HG03135 (cell line): Measurements from ENCODE around the gene PPARG.
A peak's percentile ranks its signal among the peaks of the same experiment; 100 is the strongest.

Experiments
- ATAC-seq: cut with Tn5 transposase; IDR thresholded peaks from one replicate; pipeline ENCODE4 v1.9.1; 2021; ENCODE audit warnings: mild to moderate bottlenecking, moderate library complexity; ENCODE audit not compliant: unreplicated experiment

Gene PPARG

DNA sequence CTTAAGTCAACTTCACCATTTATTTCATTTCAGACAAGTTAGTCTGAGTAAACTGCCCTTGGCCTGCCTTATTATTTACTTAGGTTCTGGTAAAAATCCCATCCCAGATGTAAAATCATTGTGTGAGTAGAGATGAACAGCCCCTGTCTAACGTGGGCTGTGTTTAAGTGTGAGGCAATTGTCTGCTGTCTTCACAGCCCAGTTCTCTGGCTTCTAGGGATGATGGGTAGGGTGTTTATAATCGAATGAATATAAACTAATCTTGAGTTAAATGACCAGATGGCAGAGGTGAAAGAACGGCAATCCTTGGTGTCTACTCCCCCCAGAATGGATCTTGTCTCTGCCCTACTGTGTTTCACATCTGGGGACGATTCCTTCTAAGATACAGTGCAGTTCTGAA is 20.8 kb downstream of the PPARG start:
- ATAC-seq, result no peak

DNA sequence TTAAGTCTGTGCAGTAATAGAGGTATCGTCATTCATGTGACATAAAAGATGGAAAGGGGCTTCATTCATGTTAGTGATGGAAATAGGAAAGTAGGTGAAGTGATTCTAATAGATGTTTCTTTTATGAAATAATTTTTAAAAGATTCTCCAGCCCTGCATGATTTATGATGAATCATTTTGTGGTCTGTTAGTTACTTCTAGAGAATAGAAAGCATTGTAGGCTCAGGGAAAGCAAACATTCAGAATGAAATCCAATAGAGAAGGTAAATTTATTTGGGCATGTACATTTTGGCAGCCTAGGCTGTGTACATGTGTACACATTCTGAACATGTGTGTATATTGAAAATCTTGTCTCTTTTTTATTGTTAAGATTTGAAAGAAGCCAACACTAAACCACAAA is 23.1 kb downstream of the PPARG start:
- ATAC-seq, result no peak

DNA sequence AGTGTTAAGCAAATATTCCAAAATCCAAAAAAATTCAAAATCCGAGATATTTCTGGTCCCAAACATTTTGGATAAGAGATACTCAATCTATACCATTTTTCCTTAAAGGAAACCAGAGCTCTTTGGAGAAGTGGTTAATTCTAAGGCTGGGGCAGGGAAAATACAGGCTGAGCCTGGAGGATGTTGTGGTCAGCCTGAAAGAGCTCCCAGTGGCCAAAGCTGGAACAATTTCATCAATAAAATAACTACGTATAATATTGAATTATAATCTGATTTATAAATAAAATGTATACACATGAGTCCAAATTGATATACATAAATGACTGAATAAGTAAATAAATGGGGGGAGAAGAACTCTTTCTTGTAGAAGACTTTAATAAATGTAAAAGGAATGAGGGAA is 24.6 kb downstream of the PPARG start:
- ATAC-seq, result no peak

DNA sequence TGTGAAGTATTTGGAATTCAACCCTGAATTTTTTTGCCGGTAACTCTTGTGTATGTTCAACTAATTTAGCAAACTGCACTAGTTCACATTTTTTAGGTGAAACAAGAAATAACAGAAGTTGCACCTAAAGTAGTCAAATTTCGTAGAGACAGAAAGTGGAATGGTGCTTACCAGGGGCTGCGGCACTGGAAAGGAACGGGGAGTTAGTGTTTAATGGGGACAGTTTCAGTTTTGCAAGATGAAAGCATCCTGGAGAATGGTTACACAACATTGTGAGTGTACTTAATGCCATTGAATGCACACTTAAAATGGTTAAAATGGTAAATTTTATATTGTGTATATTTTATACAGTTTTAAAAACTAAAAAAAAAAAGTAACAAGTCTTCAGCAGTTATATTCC is 27.4 kb downstream of the PPARG start:
- no peak for ATAC-seq

DNA sequence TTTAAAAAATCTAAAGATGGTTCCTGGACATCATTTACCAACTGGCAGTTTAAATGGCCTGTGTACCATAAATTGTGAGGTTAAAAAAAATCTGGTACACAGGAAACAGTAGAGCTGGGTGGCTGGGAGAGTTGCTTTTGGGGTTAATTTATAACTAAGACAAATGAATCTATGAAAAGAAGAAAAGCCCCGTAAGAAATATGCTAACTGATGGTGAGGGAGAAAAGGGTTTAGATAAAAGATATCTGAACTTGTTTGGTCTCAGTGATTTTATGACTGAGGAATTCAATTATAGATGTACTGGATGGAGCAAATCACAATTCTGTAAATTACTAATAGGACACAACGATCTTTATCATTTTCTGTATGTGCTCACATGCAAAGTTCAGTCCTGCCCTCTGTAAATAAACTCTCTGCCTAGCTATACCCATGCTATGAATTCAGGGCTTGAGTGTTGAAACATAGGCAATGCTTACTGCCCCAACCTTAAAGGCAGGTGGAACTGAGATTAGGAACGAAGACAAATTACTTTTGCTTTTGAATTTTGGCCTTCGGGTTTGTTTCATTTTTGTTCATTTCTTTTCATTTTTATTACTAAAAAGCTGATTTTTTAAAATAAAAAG is 28.0 kb downstream of the PPARG start:
- peak; percentile 57 for ATAC-seq

DNA sequence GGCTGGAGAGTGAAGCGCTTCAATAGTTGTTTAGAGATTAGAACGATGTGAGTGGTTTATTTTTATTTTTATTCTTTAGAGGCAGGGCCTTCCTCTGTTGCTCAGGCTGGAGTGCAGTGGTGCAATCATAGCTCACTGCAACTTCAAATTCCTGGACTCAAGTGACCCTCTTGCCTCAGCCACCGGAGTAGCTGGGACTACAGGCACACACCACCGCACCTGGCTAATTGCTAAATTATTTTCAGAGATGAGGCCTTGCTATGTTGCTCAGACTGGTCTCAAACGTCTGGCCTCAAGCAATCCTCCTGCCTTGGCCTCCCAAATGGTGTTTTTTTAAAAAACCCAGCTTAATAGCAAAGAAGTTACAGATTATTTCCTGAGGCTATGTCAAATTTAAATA is 29.0 kb downstream of the PPARG start:
- no peak for ATAC-seq

DNA sequence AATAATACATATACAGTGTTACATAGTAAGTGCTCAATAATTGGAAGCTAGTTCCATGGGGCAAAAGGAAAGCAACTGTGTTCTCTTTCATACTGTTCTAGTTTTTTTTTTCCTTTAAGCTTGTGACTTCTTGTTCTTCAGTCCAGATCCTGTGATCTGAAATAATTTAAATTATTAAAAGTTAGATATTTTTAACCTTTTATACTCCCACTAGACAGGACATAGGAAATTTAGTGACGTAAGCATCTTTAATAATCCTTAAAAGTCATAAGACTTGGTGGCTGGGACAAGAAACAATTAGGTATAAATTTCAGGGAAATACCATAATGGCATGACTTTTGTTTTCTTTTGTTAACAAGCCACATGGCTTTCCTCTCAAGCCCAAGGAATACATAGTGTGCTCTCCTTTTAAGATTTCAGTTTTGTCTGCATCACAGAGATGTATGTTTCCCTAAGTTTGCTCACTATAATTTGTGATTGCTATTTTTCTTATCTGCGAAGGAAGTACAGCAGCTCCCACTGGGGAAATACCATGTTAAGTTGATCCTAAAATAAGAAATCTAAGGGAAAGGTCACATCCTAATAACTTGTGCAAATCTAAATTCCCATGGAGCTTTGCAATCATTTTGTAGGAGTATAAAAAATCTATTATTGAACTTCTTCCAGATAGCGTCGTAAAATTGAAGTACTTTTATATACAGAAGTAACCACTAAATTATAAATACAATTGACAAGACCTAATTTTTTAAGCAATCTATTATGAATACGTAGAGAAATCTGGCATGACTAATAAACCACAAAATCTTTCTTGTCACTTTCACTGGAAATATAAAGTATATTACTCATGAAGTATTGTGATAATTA is 30.1 kb downstream of the PPARG start:
- no peak for ATAC-seq

DNA sequence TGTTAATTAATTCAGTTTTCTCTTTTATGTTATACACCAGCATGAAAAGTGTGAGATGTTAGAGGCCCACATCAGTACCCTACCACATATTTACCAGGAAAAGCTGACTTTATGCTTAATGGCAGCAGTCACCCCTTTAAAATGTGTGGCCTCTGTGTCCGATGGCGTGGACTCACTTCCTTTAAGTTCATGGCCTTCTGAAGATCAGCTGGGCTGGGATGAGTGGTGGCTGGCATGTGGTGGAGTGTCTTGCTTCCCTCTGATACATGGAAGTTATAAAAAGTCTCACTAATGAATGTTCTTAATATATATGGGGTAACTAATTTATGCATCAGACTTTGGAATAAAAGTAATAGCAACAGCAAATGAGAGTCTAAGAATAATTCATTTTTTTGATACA is 32.1 kb downstream of the PPARG start:
- no peak for ATAC-seq

DNA sequence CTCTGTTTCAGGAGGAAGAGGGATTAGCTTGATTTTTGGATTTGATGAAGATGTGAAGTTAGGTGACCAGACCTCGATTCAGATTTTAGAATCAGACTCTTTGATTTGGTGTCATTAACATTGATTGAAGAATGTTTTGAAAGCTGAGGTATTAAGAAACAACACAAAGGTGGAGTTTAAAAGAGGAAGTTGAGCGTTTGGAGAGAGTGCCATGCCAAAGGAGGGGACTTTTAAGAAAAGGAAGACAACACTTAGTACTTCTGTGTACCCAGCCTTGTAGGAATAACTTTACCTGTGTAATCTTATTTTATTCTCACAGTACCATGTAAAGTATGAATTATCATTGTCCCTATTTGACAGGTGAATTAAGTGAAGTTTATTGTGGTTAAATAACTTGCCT is 34.4 kb downstream of the PPARG start:
- no peak for ATAC-seq

DNA sequence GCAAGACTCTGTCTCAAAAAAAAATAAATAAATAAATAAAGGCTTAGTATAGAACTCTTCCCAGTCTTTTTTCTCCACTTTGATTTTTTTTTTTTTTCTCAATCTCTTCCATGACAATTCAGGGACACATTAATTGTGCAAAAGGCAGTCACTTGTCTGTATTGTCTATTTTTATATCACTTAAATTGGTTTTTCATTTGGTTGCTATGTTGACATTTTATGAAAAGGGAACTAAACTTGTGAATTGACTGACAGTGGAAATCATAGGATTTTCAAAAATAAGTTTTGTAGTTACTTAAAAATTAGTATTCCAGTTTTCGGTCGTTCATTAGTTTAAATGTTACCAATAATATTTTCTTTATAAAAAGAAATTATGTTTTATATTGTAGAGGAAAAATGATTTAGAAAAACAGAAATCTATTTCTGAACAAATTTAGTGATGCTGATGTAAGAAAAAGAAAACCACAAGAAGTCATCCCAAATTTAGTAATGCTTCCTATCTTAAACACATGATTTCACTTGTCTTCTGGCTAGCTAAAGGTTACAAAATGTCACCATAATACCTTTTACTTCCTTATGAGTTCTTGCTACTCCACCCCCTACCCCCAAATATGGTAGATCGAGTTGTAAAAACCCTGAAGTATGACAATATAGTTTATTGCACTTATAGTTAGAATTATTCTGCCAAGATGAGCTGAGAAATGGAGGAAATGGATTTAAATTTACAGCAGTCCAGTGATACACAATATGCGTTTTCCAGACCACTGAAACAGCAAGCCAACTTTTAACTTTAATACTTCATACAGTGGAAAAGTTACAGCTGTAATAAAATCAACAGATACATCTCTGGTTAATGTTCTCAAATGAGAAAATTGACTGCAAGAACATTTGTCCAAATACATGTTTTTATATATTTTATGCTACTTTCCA is 37.0 kb downstream of the PPARG start:
- no peak for ATAC-seq

DNA sequence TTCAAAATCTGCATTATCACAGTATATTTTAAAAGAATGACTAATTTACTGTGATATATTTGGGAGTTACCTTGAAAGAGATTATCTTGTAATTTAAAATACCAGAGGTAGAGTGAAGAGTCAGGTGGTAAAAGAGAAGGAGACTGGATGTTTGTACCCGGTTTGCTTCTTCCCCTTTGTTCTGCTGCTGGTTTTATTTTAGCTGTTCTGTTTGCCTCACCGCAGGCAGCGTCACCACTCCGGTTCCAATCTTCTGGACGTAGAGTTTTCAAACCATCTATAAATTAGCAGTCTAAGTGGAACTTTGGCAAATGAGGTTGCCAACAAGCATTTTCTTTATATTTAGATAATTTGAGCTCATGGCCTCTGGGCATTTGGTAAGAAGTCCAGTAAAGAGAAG is 38.2 kb downstream of the PPARG start:
- ATAC-seq, result no peak

DNA sequence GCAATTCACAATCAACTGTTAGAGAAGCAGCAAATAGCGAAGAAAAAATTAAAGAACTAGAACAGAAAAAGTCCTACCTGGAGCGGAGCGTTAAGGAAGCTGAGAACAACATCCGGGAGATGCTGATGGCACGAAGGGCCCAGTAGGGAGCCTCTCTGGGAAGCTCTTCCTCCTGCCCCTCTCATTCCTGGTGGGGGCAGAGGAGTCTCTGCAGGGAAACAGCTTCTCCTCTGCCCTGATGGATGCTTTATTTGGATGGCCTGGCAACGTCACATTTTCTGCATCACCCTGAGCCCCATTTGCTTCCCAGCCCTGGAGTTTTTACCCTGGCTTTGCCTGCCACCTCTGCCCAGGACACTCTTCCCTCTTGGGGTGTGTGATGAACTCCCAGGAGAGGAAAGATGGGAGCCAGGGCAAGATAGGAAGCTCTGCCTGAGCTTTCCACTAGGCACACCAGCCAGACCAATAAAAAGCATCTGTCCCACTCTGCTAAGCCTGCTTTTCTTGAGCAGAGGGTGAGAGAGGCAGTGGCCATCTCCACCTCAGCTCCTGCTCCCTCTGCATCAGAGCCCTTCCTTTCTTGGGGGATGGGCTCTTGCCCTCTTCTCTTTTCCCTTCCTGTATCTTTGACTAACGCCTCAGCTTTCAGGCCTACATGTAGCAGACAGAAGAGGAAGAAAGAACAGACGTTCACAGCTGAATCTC is 39.4 kb downstream of the PPARG start:
- ATAC-seq, result no peak

DNA sequence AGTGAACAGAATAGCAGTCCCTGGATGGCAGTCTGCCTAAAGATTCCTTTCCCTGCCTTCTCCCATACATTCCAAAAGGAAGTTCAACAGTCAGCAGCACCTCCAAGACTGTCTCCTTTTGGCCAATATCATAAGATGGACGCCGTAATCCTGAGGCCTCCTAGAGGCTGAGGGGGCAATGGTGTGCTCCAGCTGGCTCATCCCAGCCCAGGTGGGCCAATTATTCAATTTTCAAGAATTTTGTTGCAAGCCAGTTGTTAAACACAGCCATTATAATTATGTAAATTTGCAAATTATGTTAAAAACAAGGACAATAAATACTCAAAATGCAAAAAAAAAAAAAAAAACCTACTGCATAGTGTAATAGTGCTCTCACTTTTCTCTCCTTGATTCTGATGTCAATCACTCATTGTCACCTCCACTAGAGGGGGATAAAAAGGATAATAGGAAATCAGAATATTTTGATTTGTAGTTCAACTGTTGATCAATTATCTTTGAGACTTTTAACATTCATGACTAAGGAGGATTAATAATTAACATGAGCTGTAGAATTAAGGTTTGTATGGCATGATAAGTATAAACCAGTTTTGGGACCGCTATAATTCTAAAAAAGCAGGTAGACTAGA is 40.1 kb downstream of the PPARG start:
- ATAC-seq, result no peak

DNA sequence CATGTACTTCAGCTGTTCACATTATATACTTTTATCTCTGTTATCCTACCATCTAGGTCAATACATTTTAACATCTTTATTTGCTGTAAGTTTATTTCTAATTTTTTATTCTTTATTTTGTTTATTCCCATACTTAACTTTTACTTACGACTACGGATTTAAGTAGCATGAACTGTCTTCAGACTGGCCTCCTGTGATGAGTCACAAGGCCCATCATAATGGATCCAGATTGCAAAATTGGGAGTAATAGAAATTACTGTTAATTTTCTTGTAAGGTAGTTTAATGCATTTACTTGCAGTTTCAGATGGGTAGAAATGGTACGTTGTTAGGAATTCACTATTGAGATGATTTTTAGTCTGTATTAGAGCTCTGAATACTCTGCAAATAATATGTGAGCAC is 45.9 kb downstream of the PPARG start:
- ATAC-seq, result no peak

DNA sequence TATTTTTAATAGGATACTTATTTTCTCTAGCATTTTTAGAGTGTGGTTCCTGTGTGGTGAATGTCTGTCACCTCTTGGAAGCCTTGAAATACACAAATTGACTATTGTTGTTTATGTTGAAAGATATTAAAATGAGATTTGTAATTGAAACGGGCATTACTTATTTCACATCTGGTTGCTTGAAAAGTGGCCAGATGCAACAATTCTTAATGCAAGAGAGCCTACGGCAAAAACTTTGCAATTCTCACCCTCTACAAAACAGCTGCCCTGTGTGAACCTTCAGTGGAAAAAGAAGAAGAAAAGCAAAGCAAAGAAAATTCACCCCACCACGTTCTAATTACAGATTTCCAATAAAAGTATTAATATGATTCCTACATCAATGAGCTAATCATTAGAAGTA is 46.6 kb downstream of the PPARG start:
- no peak for ATAC-seq

DNA sequence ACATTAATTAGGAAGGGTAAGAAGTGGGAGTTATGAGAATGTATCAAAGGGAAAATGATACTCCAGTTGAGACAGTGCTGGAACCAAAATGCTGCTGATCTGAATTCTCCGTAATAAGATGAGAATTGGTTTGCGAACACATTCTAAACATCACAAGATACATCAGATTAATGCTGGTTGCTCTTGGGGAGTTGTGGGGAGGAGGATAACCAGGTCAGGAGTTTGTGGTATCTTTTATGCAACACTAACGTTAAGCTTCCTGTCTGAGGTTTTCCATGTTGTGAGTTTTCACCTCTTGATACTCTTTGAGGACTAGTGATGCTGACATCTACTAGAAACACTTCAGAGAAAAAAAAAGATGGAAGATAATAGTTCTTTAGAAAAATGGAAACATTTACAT is 47.2 kb downstream of the PPARG start:
- no peak for ATAC-seq

DNA sequence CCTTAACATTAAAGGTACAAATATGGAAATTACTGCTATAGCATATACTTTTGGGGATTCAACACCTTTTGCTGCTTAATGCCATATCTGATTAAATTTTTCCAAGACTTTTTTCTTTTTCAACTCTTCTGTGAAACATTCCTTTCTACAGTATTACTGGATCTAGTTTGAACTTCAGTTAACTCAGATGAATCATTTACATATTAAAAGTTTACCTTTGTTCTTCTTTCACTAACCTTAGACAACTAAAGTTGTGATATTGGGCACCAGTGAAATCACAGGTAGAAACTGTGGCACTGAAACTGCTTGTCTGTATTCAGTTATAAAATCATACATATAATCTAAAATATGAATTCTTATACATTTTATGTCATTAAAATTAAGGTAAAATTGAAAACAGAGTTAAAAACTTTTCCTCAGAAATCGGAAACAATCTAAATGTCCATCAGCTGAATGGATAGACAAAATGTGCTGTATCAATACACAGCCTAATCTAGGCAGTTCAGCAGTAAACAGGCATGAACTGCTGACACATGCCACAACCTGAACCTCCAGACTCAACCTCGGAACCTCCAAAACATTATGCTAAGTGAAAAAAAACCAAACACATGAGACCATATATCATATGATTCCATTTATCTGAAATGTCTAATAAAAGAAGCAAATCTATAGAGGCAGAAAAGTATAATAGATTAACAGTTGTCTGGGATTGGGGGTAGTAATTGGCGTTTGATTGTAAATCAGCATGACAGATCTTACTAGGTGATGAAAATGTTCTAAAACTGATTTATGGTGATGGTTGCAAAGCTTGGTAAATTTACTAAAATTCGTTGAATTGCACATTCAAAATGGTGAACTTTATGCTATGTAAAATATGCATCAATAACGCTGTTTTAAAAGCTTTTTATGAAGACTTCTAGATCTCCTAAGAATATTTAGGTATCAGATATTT is 50.0 kb downstream of the PPARG start:
- ATAC-seq, result no peak

DNA sequence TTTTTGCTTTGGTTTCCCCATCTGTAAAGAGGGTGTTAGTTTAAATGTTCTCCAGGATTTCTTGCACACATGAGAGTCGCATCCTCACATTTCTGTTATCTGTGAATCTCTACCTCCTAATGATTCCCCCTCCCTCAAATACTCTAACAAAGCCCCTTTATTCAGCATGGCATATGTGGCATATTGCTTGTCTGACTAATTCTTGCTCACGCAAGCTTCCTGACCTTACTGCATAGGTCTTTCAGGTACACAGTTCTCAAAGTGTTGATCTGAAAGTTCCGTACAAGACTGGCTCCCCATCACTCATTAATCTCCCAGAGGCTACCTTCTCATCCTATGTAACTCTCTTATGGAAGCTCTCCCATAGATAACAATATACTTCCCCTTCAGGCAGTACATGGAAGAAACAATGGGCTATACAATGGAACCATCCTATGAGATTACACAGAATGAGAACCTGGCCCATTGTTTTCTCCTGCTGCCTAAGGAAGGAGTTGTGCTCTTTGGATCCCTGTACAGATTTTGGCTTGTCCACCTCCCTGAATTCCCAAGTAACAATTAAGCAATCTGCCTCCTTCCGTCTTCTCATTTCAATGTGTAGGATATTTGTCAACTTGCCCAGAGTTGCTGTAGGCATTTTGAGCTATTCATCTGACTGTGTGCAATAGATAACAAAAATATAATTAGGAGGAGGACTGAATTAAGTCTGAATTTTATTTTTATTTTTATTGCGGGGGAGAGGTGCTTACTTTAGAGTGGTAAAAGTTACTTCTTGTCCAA is 51.0 kb downstream of the PPARG start:
- ATAC-seq, result no peak

DNA sequence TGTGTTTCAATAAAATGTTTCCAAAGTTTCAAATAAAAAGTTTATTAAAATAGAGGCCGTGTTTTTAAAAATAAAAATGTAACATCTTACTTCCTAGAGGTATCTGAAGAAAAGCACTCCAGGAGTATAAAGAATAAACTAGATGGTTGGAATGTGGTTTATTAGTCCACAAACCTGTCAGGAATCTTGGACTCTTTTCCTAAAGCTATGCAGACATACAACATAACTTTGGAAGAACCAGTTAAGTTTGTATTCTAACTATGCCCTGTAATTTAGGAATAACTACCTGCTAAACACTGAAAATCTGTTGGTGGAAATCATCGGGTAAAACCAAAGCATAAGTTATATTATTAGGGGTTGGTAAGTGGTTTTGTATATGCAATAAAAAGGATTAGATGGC is 51.6 kb downstream of the PPARG start:
- ATAC-seq, result no peak
